UCSD-AML1 (cell line): Measurements from ENCODE around the gene SERPINA1.
"Not testable (repeated sequence)": the region's sequence is repeated elsewhere in the genome, so short reads cannot be mapped to it uniquely, and the experiment has no call there.

Experiments used
- DNase-seq: peaks from one replicate; lab custom pipeline; 2025; ENCODE audit not compliant: unreplicated experiment; lab: John Stamatoyannopoulos, UW

SERPINA1 gene

DNA sequence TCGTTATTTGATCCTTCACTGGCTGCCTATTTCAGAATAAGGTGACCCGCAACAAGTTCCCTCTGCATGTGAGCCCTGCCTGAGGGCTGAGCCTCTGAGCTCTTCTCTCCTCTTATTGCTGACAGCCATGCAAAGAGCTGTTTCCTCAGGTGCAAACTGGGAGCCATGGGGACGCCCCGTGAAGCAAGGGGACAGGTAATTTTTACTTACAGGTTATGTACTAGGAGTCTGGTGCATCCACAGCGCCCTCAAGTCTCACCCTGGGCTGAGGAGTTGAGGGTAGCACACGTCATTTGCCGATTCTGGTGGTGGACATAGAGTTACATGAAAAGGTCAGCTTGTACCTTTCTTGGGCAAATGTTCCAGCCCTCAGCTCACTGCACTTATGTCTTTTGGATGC lies 39.1 kb downstream of the SERPINA1 start:
- DNase-seq, result no peak

DNA sequence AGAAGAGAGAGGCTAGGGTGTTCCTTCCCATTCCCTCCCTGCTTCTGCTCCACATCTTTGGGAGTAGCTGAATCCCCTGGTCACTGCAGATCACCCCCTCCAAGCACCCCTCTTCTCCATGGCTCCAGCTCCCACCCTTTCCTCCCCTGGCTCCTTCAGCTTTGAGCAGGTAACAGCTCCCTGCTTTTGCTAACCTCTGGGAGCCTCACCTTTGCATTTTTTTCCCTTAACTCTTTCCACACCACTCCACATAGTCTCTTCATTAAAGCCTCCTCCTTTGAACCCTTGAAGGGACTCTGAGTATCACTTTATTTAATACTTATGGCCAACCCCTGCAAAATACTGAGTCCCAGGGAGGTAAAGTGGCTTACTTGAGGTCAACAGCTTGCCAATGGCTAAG lies 39.6 kb downstream of the SERPINA1 start:
- no peak for DNase-seq

DNA sequence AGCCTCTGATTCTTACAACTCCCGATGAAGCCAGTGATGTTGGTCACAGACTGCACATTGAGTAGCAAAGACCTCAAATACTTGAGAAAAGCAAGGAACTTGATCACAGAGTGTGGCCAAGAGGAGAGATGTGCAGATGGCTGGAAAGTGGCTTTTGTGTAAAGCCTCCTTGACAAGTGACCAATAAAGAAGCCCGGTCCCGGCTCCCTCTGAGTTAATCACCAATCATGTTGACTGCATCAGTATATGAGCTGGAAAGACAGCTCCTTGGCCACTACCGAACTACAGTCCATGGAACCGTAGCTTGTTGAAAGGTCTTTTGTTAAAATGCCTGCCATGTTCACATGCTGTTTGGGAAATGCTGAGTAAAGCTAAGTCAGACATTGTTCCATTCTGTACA lies 41.6 kb downstream of the SERPINA1 start:
- DNase-seq, result no peak

DNA sequence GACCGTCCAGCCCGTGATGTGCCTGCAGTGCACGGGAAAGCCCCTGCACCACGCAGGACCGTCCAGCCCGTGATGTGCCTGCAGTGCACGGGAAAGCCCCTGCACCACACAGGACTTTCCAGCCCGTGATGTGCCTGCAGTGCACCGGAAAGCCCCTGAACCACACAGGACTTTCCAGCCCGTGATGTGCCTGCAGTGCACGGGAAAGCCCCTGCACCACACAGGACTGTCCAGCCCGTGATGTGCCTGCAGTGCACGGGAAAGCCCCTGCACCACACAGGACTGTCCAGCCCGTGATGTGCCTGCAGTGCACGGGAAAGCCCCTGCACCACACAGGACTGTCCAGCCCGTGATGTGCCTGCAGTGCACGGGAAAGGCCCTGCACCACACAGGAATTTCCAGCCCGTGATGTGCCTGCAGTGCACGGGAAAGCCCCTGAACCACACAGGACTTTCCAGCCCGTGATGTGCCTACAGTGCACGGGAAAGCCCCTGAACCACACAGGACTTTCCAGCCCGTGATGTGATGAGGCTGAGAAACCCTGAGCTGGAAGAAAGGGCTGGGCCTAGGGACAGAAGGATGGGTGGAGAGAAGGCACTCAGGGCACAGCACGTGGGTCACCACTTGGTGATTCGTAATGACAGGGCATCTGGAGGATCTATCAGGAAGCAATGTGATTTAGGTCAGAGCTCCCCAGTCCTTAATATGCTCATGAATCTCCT lies 42.2 kb downstream of the SERPINA1 start:
- not testable (repeated sequence) for DNase-seq

DNA sequence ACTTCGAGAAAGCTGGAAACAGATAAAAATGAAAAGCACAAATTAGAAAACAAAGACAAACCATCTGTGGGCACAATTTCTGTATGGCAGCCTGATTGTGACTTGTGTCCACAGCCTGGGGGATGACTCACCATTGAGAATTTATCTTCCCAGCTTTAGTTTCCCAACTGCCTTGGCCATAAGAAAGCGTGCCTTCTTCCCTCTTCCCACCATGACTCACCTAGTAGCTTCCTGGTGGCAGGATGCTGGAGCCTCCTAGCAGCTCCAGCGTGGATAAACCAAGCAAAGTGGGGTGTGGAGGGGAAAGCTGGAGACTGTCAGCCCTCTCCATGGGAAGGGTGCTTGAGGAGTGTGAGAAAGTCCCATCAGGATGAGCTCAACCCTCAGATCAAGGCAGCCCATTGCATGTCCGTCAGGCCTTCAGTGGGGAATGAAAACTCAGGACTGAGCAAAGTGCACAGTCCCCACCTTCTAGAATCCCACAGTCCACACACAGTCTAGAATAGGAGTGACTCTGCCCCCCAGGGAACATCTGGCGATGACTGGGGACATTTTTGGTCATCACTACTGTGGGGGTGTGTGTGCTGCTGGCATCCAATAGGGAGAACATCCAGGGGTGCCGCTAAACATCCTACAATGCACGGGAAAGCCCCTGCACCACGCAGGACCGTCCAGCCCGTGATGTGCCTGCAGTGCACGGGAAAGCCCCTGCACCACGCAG lies 42.9 kb downstream of the SERPINA1 start:
- DNase-seq, result no peak

DNA sequence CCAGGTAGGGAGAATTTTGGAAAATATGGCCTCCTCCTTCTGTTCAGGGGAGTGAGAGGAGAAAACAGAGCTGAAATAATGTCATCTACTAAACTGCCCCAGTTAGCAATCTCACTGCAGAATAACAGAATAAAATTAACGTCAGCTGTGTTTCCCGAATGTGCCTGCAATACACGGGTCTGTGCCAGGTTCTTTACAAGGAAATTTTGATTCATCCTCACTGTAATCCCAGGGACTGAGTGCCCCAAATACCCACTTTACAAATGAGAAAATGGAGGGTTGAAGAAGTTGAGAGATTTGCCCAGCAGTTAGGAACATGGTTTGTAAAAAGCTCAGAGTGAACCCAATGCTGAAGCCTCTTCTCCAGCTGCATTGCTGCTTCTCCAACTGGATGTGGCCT lies 44.0 kb downstream of the SERPINA1 start:
- no peak for DNase-seq

DNA sequence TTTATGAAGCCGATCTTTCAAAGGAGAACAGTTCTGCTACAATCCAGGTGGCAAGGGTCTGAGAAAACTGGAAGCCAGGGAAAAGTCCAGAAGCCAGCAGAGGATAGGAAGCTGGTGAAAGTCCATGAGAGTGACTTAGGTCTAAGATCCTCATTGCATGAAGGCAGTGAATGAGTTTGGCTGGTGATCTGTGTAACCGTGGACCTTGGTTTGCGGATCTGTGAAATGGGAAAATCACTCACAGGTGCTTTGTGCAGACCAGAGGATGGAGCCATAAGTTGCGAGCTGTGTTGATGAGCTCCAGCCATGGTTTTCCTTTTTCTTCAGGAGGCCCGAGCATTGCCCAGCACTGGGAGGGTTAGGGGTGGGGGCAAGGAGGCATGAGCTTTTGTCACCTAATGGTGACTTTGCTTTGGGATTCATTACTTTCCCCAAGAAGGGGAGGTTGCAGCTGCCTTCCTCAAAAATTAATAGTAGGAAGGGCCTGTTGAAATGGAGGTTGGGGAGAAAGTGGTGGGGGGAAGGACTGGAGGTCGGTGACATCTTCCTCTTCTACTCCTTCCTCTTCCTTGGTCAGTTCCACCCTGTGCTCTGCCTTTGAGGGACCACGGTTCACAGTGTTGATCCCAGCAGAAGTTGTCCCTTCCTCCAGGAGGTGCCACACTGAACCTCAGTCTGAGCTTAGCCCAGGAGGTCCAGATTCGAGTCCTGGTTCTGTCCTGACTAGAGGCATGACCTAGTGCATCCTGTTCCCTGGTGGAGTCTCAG lies 45.0 kb downstream of the SERPINA1 start:
- no peak for DNase-seq

DNA sequence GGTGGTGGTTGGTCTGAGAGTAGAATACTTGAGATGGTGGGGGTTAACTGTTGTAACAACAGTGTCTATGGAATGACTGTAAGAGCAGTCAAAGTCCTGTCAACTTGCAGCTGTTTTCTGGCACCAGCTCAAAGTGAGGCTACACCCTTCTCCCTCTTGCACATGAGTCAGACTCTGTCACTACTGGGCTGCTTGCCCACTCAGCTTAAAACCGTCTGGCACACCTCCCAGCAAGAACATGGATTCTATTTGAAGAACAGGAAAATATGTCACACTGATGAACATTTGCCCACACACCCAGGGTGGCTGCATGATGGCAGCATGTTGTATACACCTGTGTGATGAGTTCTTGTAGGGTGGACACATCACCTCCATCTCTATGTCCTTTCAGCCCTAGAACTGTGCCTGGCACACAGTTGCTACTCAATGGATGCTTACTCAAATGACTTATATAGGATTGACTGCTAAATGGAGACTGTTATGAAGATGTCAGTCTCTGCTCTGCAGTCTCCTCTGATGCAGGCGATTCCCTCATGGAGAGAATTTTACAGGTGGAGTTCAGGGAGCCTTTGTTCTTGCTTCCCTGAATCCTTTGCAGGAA lies 46.0 kb downstream of the SERPINA1 start:
- DNase-seq, result no peak

DNA sequence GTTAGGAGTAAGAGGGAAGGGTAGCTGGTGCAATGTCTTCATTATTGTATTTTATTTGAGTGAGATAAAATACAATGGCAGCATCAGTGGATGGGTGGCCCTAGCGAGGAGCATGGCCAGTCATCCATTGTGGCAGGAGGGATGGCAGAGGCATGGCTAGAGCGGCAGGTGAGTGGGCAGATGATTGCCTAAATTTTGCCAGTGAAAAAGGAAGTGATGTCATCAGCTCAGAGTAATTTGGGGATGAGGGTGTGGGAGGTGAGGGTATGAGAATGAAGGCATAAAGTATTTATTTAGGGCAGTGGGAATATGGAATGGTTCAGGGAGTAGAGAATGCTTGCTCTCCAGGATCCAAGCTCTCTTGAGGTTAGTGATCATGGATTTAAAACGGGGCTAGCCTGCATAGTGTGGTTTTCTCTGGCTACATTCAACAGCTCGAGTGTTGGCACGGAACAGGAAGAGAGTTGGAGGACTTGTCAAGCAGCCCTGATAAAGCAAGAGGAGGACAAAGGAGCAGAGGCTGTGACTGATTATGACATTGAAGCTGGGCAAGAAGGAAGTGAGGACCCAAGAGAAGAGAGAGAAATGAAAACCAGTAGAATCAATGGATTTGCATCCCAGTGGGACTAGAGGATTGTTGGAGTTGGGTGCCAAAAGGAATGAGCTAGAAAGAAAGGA lies 46.6 kb downstream of the SERPINA1 start:
- DNase-seq, result no peak

DNA sequence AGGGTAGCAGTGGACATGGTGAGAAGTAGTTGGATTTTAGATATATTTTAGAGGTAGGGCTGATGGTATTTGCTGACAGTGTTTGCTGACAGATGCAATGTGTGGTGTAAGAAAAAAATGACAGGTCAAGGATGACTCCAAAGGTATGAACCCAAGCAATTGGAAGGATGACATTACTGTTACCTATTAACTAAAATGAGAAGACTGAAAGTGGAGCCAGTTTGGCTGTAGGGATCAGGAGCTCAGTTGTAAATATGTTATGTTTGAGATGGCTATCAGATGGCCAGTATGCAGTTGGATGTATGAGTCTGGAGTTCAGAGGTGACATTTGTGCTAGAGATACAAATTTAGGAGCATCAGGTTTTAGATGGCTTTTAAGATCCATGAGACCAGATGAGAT lies 47.9 kb downstream of the SERPINA1 start:
- DNase-seq, result no peak

DNA sequence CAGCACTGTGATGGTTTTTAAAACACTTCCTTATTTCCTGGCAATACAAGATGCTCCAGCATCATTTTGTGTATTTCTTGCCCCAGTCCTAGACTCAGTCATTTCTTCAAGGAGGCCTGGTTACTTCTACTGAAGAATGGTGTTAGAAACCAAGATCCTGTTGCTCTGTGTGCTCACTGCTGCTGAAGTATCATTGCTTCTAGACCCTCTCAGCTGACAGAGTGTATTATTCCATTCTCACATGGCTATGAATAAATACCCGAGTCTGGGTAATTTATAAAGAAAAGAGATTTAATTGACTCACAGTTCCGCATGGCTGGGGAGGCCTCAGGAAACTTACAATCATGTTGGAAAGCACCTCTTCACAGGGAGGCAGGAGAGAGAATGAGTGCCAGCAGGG lies 50.4 kb downstream of the SERPINA1 start:
- no peak for DNase-seq

DNA sequence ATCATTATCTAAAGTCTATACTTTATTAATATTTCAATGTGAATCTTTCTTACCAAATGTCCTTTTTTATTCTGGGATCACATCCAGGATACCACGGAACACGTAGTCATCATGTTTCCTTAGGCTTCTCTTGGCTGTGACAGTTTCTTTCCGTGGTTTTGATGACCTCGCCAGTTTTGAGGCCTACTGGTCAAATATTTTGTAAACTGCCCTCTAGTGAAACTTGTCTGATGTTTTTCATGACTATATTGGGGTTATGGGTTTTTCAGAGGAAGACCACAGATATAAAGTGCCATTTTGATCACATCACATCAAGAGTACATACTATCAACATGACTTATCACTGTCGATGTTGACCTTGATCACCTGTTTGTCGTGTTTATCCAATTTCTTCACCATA lies 51.1 kb downstream of the SERPINA1 start:
- no peak for DNase-seq

DNA sequence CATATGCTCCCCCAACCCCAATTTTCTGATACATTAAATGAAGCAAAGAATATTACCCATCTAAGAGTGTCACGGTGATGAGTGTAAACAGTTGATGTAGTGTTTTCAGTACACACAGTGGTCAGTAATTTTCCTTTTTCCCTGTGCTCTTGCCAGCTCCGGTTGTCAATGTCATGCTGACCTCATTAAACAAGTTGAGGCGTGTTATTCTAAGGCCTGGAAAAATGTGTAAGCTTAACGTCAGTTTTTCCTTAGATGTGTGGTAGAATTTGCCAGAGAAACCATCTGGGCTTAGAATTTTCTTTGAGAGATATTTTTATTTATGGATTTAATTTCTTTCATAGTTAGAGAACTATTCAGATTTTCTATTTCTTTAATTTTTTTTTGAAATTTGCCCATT lies 53.5 kb downstream of the SERPINA1 start:
- no peak for DNase-seq

DNA sequence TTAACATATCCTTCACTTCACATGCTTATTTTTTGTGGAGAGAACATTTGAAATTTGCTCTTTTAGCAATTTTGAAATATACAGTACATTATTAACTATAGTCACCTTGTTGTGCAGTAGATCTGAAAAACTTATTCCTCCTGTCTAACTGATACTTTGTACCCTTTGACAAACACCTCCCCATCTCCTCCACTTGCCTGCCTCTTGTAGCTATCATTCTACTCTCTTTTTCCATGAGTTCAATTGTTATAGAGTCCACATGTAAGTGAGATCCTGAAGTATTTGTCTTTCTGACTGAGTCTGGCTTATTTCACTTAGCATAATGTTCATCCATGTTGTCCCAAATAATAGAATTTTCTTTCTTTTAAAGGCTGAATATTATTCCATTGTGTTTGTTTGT lies 55.8 kb downstream of the SERPINA1 start:
- no peak for DNase-seq

DNA sequence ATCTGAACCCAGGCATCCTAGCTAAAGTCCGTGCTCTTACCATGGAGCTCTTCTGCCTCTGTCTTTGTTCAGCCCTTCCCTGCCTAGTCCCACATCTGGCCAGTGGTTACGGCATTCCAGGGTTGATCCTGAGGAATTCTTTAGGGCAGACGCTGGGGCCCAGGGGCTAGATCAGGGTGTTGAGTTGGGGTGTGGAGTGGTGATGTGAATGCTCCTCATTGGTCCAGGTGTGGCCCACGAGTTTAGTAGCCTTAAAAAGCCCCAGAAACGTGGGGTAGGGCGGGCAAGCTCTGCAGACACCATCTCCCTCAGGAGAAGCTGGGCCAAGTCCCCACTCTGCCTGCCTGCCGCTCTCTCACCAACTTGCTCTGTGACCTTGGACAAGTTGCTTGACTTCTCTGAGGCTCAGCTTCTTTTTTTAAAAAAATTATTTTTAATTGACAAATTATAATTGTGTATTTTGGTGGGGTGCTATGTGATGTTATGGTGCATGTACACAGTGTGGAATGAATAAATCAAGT lies 56.3 kb downstream of the SERPINA1 start:
- DNase-seq, result no peak

DNA sequence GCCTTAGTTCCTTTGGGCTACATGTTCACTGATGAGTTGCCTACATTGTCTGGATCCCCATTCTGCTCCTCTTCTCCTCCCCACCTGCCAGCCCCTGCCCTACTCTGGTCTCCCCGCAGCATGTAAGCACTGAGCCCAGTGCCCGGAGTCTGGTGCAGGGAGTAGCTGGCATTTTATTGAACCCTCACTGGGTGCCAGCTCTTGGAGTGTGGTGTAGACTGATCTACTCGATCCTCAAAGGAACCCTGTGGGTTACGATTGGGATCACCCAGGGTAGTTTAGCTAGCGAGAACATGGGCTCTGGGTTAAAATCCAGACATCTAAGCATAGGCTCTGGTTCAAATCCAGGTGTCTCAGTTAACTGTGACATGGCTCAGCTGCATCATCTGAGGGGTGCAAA lies 56.9 kb downstream of the SERPINA1 start:
- DNase-seq, result no peak

DNA sequence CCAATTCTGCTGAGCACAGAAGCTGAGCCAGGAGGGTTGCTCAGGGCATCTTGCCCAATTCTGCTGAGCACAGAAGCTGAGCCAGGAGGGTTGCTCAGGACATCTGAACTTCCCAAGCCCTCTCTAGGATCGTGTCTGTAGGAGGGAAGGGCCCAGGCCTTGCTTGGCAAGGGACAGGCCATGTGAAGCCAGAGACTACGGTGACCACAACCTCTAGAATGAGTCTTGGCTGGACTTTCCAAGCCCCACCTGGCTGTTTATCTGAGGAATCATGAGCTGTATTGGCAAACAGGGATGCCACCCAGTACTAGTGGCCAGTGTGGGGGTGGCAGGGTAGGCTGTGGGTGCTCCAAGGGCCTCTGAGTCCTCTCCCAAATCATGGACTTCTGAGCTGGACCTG lies 57.5 kb downstream of the SERPINA1 start:
- DNase-seq, result no peak

DNA sequence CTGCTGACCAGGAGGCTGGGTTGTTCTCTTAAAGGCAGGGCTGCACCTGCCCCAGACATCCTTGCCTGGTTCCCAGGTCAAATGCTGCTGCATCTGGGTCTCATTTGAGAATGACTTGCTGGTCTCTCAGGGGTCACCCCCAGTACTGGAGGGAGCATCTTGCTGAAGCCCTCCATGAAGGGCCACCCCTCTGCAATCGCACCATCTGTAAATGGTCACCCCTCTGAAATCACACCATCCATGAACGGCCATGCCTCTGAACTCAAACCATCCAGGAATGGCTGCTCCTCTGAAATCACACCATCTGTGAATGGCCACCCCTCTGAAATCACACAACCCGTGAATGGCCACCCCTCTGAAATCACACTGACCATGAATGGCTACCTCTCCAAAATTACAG lies 58.0 kb downstream of the SERPINA1 start:
- no peak for DNase-seq

DNA sequence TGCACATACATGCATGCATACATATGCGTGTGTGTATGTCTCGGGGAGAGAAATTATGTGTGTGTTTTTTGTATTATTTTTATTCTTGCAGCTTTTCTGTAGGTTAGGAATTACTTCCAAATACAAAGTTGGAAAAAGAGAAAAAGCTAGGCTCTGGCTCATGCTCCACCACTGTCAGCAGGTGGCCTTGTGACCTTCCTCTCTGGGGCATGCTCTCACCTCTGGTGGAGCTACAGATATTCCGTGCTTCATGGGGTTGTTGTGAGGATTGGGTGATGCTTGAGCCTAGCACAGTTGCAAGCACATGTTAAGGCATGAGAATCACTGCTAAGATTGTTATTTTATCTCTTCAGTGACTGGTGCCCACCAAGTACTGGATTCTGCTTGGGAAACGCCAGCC lies 58.5 kb downstream of the SERPINA1 start:
- DNase-seq, result no peak

DNA sequence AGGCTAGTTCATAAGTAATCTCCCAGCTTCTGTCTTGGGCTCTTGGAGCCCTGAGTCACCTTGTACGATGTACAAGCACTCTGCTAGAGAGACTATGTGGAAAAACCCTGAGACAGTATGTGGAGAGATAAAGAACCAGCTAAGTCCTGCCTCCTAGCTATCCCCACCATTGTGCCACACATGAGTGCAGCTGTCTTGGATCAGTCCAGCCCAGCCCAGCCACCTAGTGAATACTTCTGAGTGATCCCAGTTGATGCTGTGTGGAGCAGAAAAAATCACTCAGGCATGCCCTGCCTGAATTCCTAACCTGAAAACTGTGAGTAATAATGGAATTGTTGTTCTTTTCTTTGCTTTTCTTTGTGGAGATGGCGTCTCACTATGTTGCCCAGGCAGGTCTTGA lies 60.2 kb downstream of the SERPINA1 start:
- no peak for DNase-seq
